Panc1 (cell line): ENCODE results near the gene DGCR2. TPM values are rescaled to one million over a fixed set of nuclear protein-coding genes. Genes with fewer than 3 reads are reported as not detected.

Experiments
- ATAC-seq: fragments of 200-7000 bp; cut with Tn5 transposase; 2 replicates; pipeline ENCODE4 v1.9.1; 2020; ENCODE audit warnings: mild to moderate bottlenecking, moderate library complexity
- BruUV-seq: library from RNA; stranded (reverse); fragments of 400-500 nt; replicated peaks from 2 replicates; lab custom pipeline; 2021; lab: Mats Ljungman, UMichigan
- CTCF ChIA-PET: fragments of 300-600 bp; sonication (Branson Sonifier 250); formaldehyde crosslinking; loops from one replicate; lab custom pipeline; 2022; ENCODE audit warnings: antibody characterized with exemption; lab: Charles Lee
- POLR2A ChIA-PET: fragments of 300-600 bp; sonication (Branson Sonifier 250); formaldehyde crosslinking; loops from one replicate; lab custom pipeline; 2022; ENCODE audit warnings: antibody characterized with exemption; lab: Charles Lee
- DNase-seq: peaks from one replicate; pipeline ENCODE4 v3.0.0-alpha.2; 2010; ENCODE audit warnings: low read depth, low spot score
- H3K27ac ChIP-seq: 2 replicates; pipeline ENCODE4 v1.5.1; 2011; ENCODE audit warnings: mild to moderate bottlenecking, low read length, inconsistent platforms
- H3K27me3 ChIP-seq: fragments of 200-500 bp; sonication (Bioruptor generic); 2 replicates; pipeline ENCODE4 v1.6.0; 2014; ENCODE audit warnings: low read length, inconsistent platforms; ENCODE audit not compliant: control insufficient read depth, insufficient read depth
- H3K36me3 ChIP-seq: fragments of 200-500 bp; sonication (Bioruptor generic); 2 replicates; pipeline ENCODE4 v1.5.1; 2014; ENCODE audit warnings: inconsistent platforms, mild to moderate bottlenecking, low read length, moderate library complexity; ENCODE audit not compliant: control insufficient read depth, insufficient read depth
- H3K4me1 ChIP-seq: 2 replicates; pipeline ENCODE4 v1.5.1; 2011; ENCODE audit warnings: inconsistent platforms, mild to moderate bottlenecking, low read length, moderate library complexity; ENCODE audit not compliant: control insufficient read depth, insufficient read depth
- H3K4me3 ChIP-seq, 2 experiments: 2 replicates each; pipeline ENCODE4 v1.5.1; 2011 to 2012; ENCODE audit warnings: low read depth in 2 of 2, low read length in 2 of 2, mild to moderate bottlenecking in 2 of 2, inconsistent platforms in 1 of 2, moderate library complexity in 1 of 2
- H3K9me3 ChIP-seq: fragments of 200-500 bp; sonication (Bioruptor generic); 2 replicates; pipeline ENCODE4 v1.5.1; 2014; ENCODE audit warnings: low read depth, mild to moderate bottlenecking, inconsistent platforms, low read length, moderate library complexity; ENCODE audit not compliant: control insufficient read depth, insufficient read depth
- POLR2AphosphoS5 ChIP-seq: IDR thresholded peaks from 2 replicates; pipeline ENCODE4 v1.6.1; 2012; ENCODE audit warnings: mild to moderate bottlenecking, low read depth, low read length, moderate library complexity
- REST ChIP-seq, 2 experiments: IDR thresholded peaks; 2 replicates each; pipeline ENCODE4 v1.6.1; 2011 to 2012; ENCODE audit warnings: low read depth in 2 of 2, control low read depth in 1 of 2, low read length in 1 of 2, mild to moderate bottlenecking in 1 of 2, moderate library complexity in 1 of 2; ENCODE audit not compliant: insufficient read depth in 1 of 2
- SIN3A ChIP-seq: IDR thresholded peaks from 2 replicates; pipeline ENCODE4 v1.6.1; 2012; ENCODE audit warnings: low read depth, mild to moderate bottlenecking, low read length, moderate library complexity, borderline replicate concordance; ENCODE audit not compliant: insufficient read depth
- TCF7L2 ChIP-seq: IDR thresholded peaks from 2 replicates; pipeline ENCODE4 v1.6.1; 2011; ENCODE audit warnings: mild to moderate bottlenecking, low read depth, low read length, inconsistent platforms
- in situ Hi-C: cut with HindIII; loops from 2 replicates; pipeline ENCODE4 v1.10.0; 2016; ENCODE audit warnings: low sequenced_read_pairs, low pct_unique_long_range_greater_than_20kb
- intact Hi-C: fragments of 100-400 bp; cut with micrococcal nuclease; formaldehyde crosslinking; loops from one replicate; pipeline ENCODE4 v1.10.0; 2022; ENCODE audit not compliant: unreplicated experiment
- total RNA-seq: library from RNA; stranded (reverse); gene quantifications from one replicate; pipeline ENCODE4 v1.2.1, GENCODE V29; 2021; ENCODE audit not compliant: unreplicated experiment
- TF ChIP-seq, protein P1 (sequence below): fragments of 450-650 bp; IDR thresholded peaks from 2 replicates; pipeline ENCODE4 v1.5.1; 2017; ENCODE audit warnings: mild to moderate bottlenecking

The DGCR2 gene
- total RNA-seq, 1 experiment from 2014 or later: 35.1 TPM

- intact Hi-C loops: no loop called here
- POLR2A ChIA-PET: no interaction called here
- CTCF ChIA-PET: no interaction called here
- no peaks in the 10 kb centered on the region for H3K36me3 ChIP-seq
- ATAC-seq (no peak), DNase-seq (no peak)
- H3K4me3 ChIP-seq: no peak overlapping the region
- BruUV-seq: no TSS peak
- no peaks in the 10 kb centered on the region for H3K4me1 ChIP-seq
- H3K27ac ChIP-seq: no peak overlapping the region
- TF ChIP-seq REST (IDR thresholded peaks at IDR 0.05; ENCODE audit: insufficient read depth in 1 of 2, low read depth in 2 of 2, low read length in 1 of 2) (no peak), TCF7L2 (no peak), POLR2AphosphoS5 (no peak), SIN3A (no peak)
- H3K9me3 ChIP-seq: no peaks in the 10 kb centered on the region
- in situ Hi-C loops: no loop called here
- no peaks in the 10 kb centered on the region; the same call in 1 of the 2 replicates for H3K27me3 ChIP-seq
These were observed 123.2 kb downstream of the DGCR2 start for GRCh38 chr22:18999008-18999407.

DNA sequence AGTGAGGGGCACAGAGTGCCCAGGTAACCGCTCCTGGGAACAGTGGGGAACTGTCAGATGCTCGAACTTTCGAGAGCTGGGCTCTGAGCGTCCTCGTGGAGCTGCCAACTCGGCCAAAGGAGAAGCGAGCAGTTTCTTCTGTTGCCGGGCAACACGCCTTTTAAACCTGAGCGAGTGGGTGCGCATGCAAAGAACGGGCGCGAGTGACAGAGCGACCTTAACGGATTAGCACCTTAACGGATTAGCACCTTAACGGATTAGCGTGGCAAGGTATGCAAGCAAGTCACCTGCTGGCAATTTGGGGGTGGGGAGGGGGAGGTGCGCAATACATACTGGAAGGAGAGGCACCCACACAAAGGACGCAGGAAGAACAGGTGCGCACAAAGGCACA is 124.3 kb downstream of the DGCR2 start:
- no peak for DNase-seq
- no peaks in the 10 kb centered on the region for H3K4me1 ChIP-seq
- H3K27me3 ChIP-seq: no peaks in the 10 kb centered on the region
- BruUV-seq: no TSS peak
- in situ Hi-C loops (no loop called here), intact Hi-C loops (no loop called here)
- H3K9me3 ChIP-seq: no peaks in the 10 kb centered on the region
- ATAC-seq: no peak
- no peak overlapping the region for H3K4me3 ChIP-seq
- no peaks in the 10 kb centered on the region for H3K36me3 ChIP-seq
- ChIA-PET POLR2A (interaction anchor here (0.5 kb wide), 1 partner anchor 79 kb away, joined by 4 read pairs; no protein-coding TSS in a partner anchor), CTCF (interaction anchor here (0.5 kb wide), 1 partner anchor 181 kb away, joined by 3 read pairs; the partner anchor contains the start of gene SLC25A1)
- TF ChIP-seq, protein P1, sequence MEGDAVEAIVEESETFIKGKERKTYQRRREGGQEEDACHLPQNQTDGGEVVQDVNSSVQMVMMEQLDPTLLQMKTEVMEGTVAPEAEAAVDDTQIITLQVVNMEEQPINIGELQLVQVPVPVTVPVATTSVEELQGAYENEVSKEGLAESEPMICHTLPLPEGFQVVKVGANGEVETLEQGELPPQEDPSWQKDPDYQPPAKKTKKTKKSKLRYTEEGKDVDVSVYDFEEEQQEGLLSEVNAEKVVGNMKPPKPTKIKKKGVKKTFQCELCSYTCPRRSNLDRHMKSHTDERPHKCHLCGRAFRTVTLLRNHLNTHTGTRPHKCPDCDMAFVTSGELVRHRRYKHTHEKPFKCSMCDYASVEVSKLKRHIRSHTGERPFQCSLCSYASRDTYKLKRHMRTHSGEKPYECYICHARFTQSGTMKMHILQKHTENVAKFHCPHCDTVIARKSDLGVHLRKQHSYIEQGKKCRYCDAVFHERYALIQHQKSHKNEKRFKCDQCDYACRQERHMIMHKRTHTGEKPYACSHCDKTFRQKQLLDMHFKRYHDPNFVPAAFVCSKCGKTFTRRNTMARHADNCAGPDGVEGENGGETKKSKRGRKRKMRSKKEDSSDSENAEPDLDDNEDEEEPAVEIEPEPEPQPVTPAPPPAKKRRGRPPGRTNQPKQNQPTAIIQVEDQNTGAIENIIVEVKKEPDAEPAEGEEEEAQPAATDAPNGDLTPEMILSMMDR: no peak
- TF ChIP-seq POLR2AphosphoS5: no peak
- no peak overlapping the region for H3K27ac ChIP-seq

GRCh38 chr22:18997306-18997924 is 124.8 kb downstream of the DGCR2 start:
- DNase-seq (no peak), ATAC-seq (no peak)
- intact Hi-C loops: no loop called here
- in situ Hi-C loops: no loop called here
- ChIA-PET CTCF (no interaction called here), POLR2A (no interaction called here)
- H3K4me3 ChIP-seq: no peak overlapping the region
- H3K27me3 ChIP-seq: no peaks in the 10 kb centered on the region
- no peak overlapping the region for H3K27ac ChIP-seq
- H3K9me3 ChIP-seq: no peaks in the 10 kb centered on the region
- no TSS peak for BruUV-seq
- H3K4me1 ChIP-seq: no peaks in the 10 kb centered on the region
- TF ChIP-seq REST (IDR thresholded peaks at IDR 0.05; ENCODE audit: insufficient read depth in 1 of 2, low read depth in 2 of 2, low read length in 1 of 2) (no peak), POLR2AphosphoS5 (no peak), TCF7L2 (no peak), SIN3A (no peak)
- TF ChIP-seq, protein P1: no peak
- no peaks in the 10 kb centered on the region for H3K36me3 ChIP-seq
